H9 (cell line): ENCODE results near the gene PKN1. TPM values are rescaled to one million over a fixed set of nuclear protein-coding genes. Genes with fewer than 3 reads are reported as not detected.

ENCODE experiments used
- DNase-seq: peaks from one replicate; pipeline ENCODE4 v3.0.0-alpha.2; 2017
- H2AFZ ChIP-seq: one replicate; pipeline ENCODE4 v1.6.1; 2013; ENCODE audit warnings: mild to moderate bottlenecking, low read length, control low read depth, moderate library complexity
- H2AK5ac ChIP-seq: 2 replicates; pipeline ENCODE4 v1.6.1; 2013; ENCODE audit warnings: low read length, control low read depth, mixed read lengths; ENCODE audit not compliant: insufficient read length
- H2BK120ac ChIP-seq: one replicate; pipeline ENCODE4 v1.6.1; 2013; ENCODE audit warnings: low read depth, mild to moderate bottlenecking, low read length, control low read depth, inconsistent platforms; ENCODE audit not compliant: poor library complexity, severe bottlenecking
- H2BK12ac ChIP-seq: 2 replicates; pipeline ENCODE4 v1.6.1; 2013; ENCODE audit warnings: low read length, control low read depth, mixed read lengths, low read depth; ENCODE audit not compliant: insufficient read length
- H2BK15ac ChIP-seq: 2 replicates; pipeline ENCODE4 v1.6.1; 2013; ENCODE audit warnings: low read depth, low read length, control low read depth
- H2BK20ac ChIP-seq: one replicate; pipeline ENCODE4 v1.6.1; 2013; ENCODE audit warnings: low read depth, mild to moderate bottlenecking, low read length, control low read depth, inconsistent platforms; ENCODE audit not compliant: poor library complexity, severe bottlenecking
- H2BK5ac ChIP-seq: 2 replicates; pipeline ENCODE4 v1.6.1; 2013; ENCODE audit warnings: low read length, control low read depth, mixed read lengths; ENCODE audit not compliant: insufficient read length
- H3K14ac ChIP-seq: 2 replicates; pipeline ENCODE4 v1.6.1; 2013; ENCODE audit warnings: low read length, control low read depth; ENCODE audit not compliant: insufficient read depth
- H3K18ac ChIP-seq: 2 replicates; pipeline ENCODE4 v1.6.1; 2013; ENCODE audit warnings: low read depth, mild to moderate bottlenecking, mixed read lengths, low read length, control low read depth; ENCODE audit not compliant: insufficient read length
- H3K23ac ChIP-seq: 2 replicates; pipeline ENCODE4 v1.6.1; 2013; ENCODE audit warnings: low read length, control low read depth, mixed read lengths, low read depth; ENCODE audit not compliant: insufficient read length
- H3K23me2 ChIP-seq: 2 replicates; pipeline ENCODE4 v1.6.1; 2013; ENCODE audit warnings: low read depth, mild to moderate bottlenecking, mixed read lengths, low read length, control low read depth; ENCODE audit not compliant: insufficient read length, poor library complexity, severe bottlenecking
- H3K27ac ChIP-seq: 2 replicates; pipeline ENCODE4 v1.5.1; 2013; ENCODE audit warnings: low read length, control low read depth, mixed read lengths, low read depth; ENCODE audit not compliant: insufficient read length
- H3K27me3 ChIP-seq: 2 replicates; pipeline ENCODE4 v1.6.1; 2013; ENCODE audit warnings: low read length, control low read depth, inconsistent platforms; ENCODE audit not compliant: insufficient read depth
- H3K4ac ChIP-seq: 2 replicates; pipeline ENCODE4 v1.6.1; 2013; ENCODE audit warnings: low read depth, mild to moderate bottlenecking, control low read depth, inconsistent platforms, low read length, moderate library complexity
- H3K4me1 ChIP-seq: 2 replicates; pipeline ENCODE4 v1.6.1; 2013; ENCODE audit warnings: low read length, control low read depth, inconsistent platforms; ENCODE audit not compliant: insufficient read depth
- H3K4me2 ChIP-seq: 2 replicates; pipeline ENCODE4 v1.6.1; 2013; ENCODE audit warnings: low read length, control low read depth, mixed read lengths; ENCODE audit not compliant: insufficient read length, insufficient read depth
- H3K56ac ChIP-seq: 2 replicates; pipeline ENCODE4 v1.6.1; 2013; ENCODE audit warnings: low read depth, mild to moderate bottlenecking, mixed read lengths, low read length, control low read depth; ENCODE audit not compliant: insufficient read length
- H3K79me1 ChIP-seq: 2 replicates; pipeline ENCODE4 v1.6.1; 2013; ENCODE audit warnings: low read depth, mild to moderate bottlenecking, moderate library complexity, low read length, control low read depth, inconsistent platforms; ENCODE audit not compliant: insufficient read depth, poor library complexity, severe bottlenecking
- H3K79me2 ChIP-seq: 2 replicates; pipeline ENCODE4 v1.6.1; 2013; ENCODE audit warnings: low read length, control low read depth, inconsistent platforms; ENCODE audit not compliant: insufficient read depth
- H3K9ac ChIP-seq: 2 replicates; pipeline ENCODE4 v1.6.1; 2013; ENCODE audit warnings: low read length, control low read depth, mixed read lengths; ENCODE audit not compliant: insufficient read length; ENCODE audit errors: extremely low read depth
- H3K9me3 ChIP-seq: one replicate; pipeline ENCODE4 v1.6.1; 2013; ENCODE audit warnings: low read depth, low read length, inconsistent platforms; ENCODE audit not compliant: control insufficient read depth
- H3T11ph ChIP-seq: one replicate; pipeline ENCODE4 v1.6.1; 2013; ENCODE audit warnings: mild to moderate bottlenecking, low read length, control low read depth, inconsistent platforms
- H4K20me1 ChIP-seq: one replicate; pipeline ENCODE4 v1.6.1; 2013; ENCODE audit not compliant: control insufficient read depth, insufficient read length, insufficient read depth
- H4K5ac ChIP-seq: 2 replicates; pipeline ENCODE4 v1.6.1; 2013; ENCODE audit warnings: low read depth, mild to moderate bottlenecking, mixed read lengths, low read length, control low read depth; ENCODE audit not compliant: insufficient read length
- H4K8ac ChIP-seq: replicated peaks from 2 replicates; pipeline ENCODE4 v1.6.1; 2013; ENCODE audit warnings: low read length, control low read depth, mixed read lengths, low read depth; ENCODE audit not compliant: insufficient read length
- H4K91ac ChIP-seq: 2 replicates; pipeline ENCODE4 v1.6.1; 2013; ENCODE audit warnings: low read depth, mild to moderate bottlenecking, moderate library complexity, mixed read lengths, low read length, control low read depth; ENCODE audit not compliant: insufficient read length
- H3K27ac Mint-ChIP-seq, 3 experiments: 2 replicates in 2 of 3; 3 replicates in 1 of 3; pipeline ENCODE4 v1.8.0; 2020 to 2021; ENCODE audit warnings: mixed read lengths in 3 of 3, mild to moderate bottlenecking in 1 of 3, moderate library complexity in 1 of 3
- H3K27me3 Mint-ChIP-seq: 2 replicates; pipeline ENCODE4 v1.8.0; 2021; ENCODE audit warnings: low read depth, mild to moderate bottlenecking, moderate library complexity, mixed read lengths
- H3K36me3 Mint-ChIP-seq, 3 experiments: 2 replicates in 2 of 3; 3 replicates in 1 of 3; pipeline ENCODE4 v1.8.0; 2020 to 2021; ENCODE audit warnings: low read depth in 3 of 3, mixed read lengths in 3 of 3; ENCODE audit not compliant: insufficient read depth in 1 of 3
- H3K4me1 Mint-ChIP-seq, 2 experiments: 2 replicates each; pipeline ENCODE4 v1.8.0; 2020; ENCODE audit warnings: mixed read lengths in 2 of 2
- H3K4me3 Mint-ChIP-seq, 2 experiments: 2 replicates in 1 of 2; 3 replicates in 1 of 2; pipeline ENCODE4 v1.8.0; 2020 to 2021; ENCODE audit warnings: mild to moderate bottlenecking in 2 of 2, mixed read lengths in 2 of 2, moderate library complexity in 1 of 2
- H3K9me3 Mint-ChIP-seq, 2 experiments: 2 replicates in 1 of 2; 3 replicates in 1 of 2; pipeline ENCODE4 v1.8.0; 2020; ENCODE audit warnings: mild to moderate bottlenecking in 2 of 2, mixed read lengths in 2 of 2, moderate library complexity in 1 of 2
- WGBS: extraction: QIAGEN DNeasy Blood & Tissue Kit; methylation state at CpG from one replicate; pipeline ENCODE4 v1.1.7; 2013; ENCODE audit warnings: missing lambda C conversion rate, low lambda C conversion rate, mixed read lengths; ENCODE audit not compliant: insufficient read length; ENCODE audit errors: extremely low coverage; 5-methylcytosine and 5-hydroxymethylcytosine counted together
- total RNA-seq: library from RNA; stranded (reverse); gene quantifications from 2 replicates; pipeline ENCODE4 v1.2.1, GENCODE V29; 2021
- TF ChIP-seq, protein P1 (sequence below): fragments of 200-600 bp; sonication (generic); conservative IDR thresholded peaks from 3 replicates; pipeline ENCODE4 v1.8.0; 2021; ENCODE audit warnings: antibody characterized with exemption, mild to moderate bottlenecking

The PKN1 gene
- total RNA-seq, 1 experiment from 2014 or later: 159 TPM

DNA sequence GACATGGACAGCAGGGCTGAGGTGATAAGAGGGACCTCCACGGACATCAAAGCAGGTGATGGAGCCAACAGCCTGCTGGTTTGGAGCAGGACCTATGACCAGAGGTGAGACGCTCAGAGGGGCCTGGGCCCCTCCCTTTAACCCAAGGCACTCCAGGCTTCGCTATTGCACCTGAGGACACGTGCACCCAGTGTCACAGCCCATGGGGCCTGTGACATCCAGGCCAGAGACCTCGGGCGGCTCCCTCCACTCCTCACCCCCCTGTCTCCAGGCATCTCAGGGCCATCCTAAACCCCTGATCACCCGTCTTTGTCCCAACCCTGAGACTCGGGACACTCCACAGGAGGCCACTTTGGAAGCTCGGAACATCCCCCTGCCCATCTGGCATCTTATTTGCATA, 38.9 kb upstream of the PKN1 start:
- Histone ChIP-seq H3K4ac (no peak overlapping the region), H2AK5ac (no peak overlapping the region), H3K18ac (no peak overlapping the region), H2BK12ac (no peak overlapping the region), H3K27ac (no peak overlapping the region), H2BK5ac (no peak overlapping the region), H3K27me3 (no peaks in the 10 kb centered on the region), H2BK15ac (no peak overlapping the region), H4K91ac (no peak overlapping the region), H2BK120ac (no peak overlapping the region), H3K9me3 (no peaks in the 10 kb centered on the region), H2AFZ (no peak overlapping the region), H3T11ph (no peak overlapping the region), H4K5ac (no peak overlapping the region), H3K56ac (no peak overlapping the region), H3K9ac (no peak overlapping the region), H3K14ac (no peak overlapping the region), H3K4me2 (no peak overlapping the region), H4K20me1 (no peaks in the 10 kb centered on the region), H4K8ac (no peak overlapping the region), H3K79me1 (no peaks in the 10 kb centered on the region), H3K4me1 (no peaks in the 10 kb centered on the region), H3K23ac (no peak overlapping the region), H3K79me2 (no peaks in the 10 kb centered on the region), H2BK20ac (no peak overlapping the region), H3K23me2 (no peaks in the 10 kb centered on the region)
- TF ChIP-seq, protein P1, sequence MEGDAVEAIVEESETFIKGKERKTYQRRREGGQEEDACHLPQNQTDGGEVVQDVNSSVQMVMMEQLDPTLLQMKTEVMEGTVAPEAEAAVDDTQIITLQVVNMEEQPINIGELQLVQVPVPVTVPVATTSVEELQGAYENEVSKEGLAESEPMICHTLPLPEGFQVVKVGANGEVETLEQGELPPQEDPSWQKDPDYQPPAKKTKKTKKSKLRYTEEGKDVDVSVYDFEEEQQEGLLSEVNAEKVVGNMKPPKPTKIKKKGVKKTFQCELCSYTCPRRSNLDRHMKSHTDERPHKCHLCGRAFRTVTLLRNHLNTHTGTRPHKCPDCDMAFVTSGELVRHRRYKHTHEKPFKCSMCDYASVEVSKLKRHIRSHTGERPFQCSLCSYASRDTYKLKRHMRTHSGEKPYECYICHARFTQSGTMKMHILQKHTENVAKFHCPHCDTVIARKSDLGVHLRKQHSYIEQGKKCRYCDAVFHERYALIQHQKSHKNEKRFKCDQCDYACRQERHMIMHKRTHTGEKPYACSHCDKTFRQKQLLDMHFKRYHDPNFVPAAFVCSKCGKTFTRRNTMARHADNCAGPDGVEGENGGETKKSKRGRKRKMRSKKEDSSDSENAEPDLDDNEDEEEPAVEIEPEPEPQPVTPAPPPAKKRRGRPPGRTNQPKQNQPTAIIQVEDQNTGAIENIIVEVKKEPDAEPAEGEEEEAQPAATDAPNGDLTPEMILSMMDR: no peak
- H3K4me1 Mint-ChIP-seq: peaks cover 7 to 10% of the 10 kb centered on the region in 2 experiments
- DNase-seq: no peak
- H3K27ac Mint-ChIP-seq: no peak overlapping the region; a peak in 1 of 7 replicates
- no CpG with 5 or more reads among the region's 9 CpGs for WGBS
- H3K27me3 Mint-ChIP-seq: peaks cover 3% of the 10 kb centered on the region; the same call in 1 of the 2 replicates
- no peak overlapping the region; a peak in 1 of 5 replicates for H3K4me3 Mint-ChIP-seq
- no peaks in the 10 kb centered on the region for H3K9me3 Mint-ChIP-seq
- H3K36me3 Mint-ChIP-seq: peaks cover 0 to 2% (median 0%) of the 10 kb centered on the region in 3 experiments; a peak in 2 of 7 replicates
